Stimulated activated CD8-positive, alpha-beta memory T cell treated with anti-CD3 and anti-CD28 coated beads, Interleukin-15, amount 100 ng/mL, for 1 hour (primary cell): ENCODE measurements around the gene DNAI1.

Experiments used
- DNase-seq: peaks from one replicate; pipeline ENCODE4 v3.0.0-alpha.2; 2020; ENCODE audit warnings: low read depth

Gene DNAI1

DNA sequence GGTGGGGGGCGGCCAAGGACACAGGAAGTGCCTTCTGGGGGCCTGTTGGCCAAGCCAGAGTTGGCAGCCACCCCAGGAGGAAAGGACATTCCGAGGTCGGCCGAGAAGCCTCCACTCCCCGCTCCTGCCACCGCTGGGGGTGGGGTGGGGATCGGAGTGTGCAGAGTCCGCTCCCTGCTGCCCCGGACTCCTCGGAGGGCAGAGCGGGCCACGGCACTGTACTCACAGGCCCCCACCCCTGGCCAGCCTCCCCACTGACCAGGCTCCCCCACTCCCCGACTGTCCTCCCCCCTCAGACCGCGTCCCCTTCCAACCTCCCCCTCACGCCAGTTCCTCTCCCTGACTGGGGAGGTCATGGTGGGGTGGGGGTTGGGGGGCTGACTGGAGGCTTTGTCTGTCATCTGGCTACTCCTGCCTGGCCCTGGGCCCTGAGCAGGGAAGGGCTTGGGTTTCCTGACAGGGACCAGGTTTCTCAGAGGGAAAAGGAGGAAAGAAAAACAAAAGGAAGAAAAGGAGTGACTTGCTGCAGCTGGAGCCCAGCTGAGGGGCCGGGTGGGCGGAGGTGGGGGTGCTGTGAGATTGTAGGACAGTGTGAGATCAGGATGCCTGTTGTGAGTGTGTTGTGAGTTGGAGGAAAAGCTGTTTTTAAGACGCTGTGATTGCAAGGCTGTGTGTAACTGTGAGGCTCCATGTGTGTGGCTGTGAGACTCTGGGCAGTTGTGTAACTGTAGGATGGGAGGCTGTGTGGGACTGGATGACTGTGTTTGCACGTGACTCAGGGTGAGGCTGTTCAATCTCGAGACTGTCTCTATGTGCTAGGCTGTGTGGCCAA, 101.2 kb downstream of the DNAI1 start:
- no peak for DNase-seq

DNA sequence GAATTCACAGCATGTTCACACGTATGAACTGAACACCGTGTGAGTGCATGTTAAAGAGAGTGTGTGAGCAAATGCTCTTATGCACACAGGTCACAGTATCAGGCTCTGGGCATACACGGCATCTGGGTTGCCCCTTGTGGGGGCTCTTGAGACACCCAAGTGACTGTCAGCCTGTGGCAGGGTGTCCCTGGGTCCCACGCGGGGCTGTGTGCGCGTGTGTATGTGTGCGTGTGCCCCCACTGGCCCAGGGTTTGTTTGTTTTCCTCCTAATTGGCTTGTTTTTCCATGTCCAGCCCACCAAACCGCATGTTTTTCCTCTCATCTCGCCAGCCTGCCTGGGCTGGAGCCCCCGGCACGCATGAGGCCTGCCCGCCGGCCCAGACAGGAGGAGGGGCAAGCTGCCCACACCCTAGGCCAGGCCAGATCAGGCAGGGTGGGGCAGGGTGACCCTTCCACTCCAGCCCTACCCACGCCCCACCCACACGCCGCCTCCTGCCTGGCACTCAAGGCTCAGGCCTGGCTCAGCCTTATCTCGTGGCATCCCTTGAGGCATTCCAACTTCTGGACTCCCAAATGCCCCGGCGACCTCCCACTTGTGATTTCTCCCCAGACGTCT, 102.1 kb downstream of the DNAI1 start:
- no peak for DNase-seq

DNA sequence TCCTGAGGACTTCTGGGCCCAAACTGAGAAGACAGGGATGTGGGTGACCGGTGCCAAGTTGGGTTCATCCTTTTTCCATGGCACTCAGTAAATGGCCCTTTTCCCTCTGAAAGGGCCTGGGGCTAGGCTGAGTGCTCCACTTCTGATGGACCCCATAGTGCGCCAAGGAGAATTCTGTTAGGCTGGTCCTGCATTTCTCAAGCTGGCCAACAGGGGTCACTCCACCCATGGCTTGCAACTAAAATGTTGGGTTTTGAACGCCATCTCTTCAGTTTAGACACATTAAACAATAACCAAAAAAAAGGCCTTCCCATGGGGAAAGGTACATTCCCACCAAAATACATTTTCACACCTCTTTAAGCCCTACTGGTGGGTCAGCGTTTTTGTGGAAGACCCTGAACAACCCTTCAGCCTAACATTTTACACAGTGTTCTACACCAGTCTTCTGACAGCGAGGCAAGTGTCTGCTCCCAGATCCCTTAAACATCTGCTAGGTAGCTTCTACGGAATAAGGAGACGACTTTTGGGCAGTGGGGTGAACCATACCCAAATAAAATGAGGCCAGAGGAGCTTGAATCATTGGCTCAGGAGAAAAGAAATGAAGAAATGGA, 103.6 kb downstream of the DNAI1 start:
- DNase-seq = no peak

DNA sequence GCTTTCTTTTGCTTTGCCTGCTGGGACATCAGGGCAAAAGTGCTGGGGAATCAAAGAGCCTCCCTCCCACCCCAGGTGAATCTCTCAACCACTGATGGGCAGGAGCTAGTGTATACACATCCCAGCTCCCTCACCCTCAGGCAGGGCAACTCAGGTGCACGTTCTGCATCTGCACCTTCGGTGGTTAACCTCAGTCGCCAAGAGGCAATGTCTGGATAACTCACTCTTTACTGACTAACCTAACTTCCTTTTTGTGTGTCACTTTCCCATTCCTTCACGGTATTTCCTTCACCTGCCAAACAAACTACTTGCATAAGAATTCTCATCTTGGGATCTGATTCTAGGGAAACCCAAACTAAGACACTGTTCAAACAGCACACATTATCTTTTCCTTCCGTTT, 104.7 kb downstream of the DNAI1 start:
- no peak for DNase-seq

DNA sequence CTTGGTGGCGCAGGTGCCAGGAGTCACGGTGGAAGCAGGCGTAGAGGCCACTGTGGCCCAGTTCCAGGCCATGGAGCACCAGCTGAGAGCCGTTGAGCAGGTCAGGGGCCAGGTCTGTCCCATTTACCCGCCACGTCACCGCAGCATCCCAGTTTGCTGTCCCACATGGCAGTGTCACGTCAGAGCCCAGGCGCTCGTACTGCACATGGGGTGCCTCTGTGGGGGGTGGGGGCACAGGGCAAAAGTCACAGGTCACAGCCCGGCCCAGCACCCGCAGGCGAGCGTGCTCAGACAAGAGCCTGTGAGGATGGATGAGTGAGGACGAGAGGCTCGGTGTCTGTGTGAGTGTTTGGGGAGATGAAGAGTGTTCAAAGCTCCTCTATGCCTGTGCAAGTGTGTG, 106.0 kb downstream of the DNAI1 start:
- DNase-seq = no peak

DNA sequence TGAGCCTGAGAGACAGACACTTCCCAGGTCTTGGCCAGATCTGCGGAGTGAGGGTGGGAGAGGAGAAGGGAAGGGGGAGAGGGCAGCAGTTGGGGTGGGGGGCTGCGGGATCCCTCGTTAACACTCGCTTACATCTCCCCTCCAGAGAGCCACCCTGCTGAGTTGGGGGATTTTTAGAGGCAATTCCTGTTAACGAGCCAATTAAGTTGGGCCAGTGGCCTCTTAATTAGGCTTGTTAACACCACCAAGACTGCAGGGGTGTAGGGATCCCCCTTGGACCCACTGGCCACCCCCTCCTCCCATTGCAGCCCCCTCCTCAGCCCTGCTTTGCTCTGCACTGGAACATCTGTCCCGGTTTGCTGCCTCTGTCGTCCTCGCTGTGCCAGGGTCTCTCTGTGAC, 107.3 kb downstream of the DNAI1 start:
- DNase-seq = no peak

DNA sequence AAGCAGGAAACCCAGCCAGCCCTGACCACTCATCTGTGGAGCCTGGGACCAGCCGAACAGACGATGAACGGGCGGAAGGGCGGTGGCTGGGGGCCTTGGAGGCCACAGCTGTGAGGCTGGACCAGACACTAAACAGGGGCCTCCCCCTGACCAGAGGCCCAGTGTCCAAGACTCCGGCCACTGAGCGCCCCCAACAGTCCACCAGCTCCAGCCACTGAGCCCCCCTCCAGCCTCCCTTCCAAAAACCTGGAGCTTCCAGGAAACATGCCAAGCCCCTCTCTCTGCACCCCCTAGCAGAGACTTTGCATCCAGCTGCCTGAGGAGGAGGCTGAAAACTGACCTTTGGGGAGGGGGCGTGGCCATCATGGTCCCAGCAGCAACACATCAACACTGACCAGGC, 107.7 kb downstream of the DNAI1 start:
- DNase-seq = no peak

DNA sequence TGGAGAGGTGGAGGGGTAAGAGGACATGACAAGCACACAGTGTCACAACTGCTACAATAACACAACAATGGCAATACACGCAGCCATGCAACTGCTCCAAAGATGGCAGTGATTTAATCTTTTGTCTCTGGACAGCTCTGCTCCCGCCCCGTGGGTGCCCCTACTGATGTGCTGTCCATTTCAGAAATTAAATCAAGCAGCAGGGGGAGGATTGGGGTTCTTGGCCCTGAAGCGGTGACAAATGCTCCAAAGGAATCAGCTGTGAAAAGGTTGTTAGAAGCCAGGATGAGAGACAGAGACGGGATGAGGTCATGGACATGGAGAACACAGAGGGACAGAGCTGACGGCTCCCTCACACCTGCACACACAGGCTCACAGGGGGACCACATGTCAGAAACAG, 108.4 kb downstream of the DNAI1 start:
- no peak for DNase-seq

DNA sequence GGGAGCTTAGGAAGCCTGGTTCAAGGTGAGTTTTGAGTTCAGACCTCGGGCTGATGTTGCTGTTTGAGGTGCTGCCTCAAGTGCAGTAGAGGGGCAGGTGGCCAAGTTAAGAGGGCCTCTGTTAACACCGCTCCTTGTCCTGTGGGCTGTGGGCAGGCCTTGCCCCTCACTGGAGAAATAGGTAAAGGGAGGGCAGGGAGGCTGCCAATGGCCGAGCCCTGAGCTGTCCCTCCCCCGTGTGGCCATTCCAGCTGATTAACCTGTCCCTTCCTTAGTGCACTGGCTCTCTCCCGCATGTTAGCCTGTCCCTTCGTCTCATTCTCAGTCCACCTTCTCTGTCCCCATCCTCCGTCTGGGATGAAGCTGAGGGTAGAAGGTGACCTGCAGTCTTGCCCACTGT, 109.5 kb downstream of the DNAI1 start:
- DNase-seq = no peak

DNA sequence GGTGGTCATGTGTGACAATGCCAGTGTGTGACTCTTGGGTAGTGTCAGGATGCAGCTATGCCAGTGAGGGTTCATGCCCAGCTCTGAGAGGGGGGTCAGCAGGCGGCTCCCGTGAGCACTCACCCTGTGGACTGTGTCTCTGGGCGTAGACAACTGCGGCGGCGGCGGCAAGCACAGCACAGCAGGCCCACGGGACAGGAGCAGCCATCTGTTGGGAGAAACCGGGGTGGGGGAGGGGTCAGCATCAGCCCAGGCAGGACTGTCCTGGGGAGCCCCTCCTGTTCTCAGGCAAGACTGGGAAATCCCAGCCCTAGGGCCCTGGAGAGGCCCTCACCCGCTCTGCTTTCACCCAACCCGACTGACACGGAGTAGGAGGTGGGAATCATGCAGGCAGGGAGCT, 110.2 kb downstream of the DNAI1 start:
- DNase-seq = no peak

DNA sequence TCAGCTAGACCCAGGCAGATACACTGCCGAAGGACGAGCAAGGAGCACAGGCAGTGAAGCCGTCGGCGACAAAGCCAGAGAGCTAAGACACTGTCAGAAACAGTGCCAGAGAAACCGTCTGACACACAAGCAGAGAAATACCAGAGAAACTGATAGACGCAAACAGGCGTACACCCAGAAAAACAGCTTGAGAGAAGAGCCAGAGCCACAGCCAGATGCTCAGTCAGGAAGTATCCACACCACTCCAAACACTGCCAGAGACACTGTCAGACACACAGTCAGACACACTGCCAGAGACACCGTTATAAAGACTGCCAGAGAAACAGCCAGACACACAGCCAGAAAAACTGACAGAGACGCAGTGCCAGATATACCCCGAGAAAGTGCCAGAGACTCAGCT, 111.8 kb downstream of the DNAI1 start:
- DNase-seq = no peak
